OCI-LY3 (cell line): ENCODE results near the gene GH1.

ENCODE experiments used
- EZH2phosphoT487 ChIP-seq: fragments of 200-600 bp; shearing (Covaris generic); IDR thresholded peaks from 2 replicates; pipeline ENCODE4 v1.6.1; 2018; ENCODE audit warnings: antibody characterized with exemption, mixed run types, low read depth
- TF ChIP-seq, protein P1 (sequence below): fragments of 200-600, 300-600 bp; sonication (generic); IDR thresholded peaks from 2 replicates; pipeline ENCODE4 v1.5.1; 2014; ENCODE audit warnings: antibody characterized with exemption, low read length, low read depth

DNA sequence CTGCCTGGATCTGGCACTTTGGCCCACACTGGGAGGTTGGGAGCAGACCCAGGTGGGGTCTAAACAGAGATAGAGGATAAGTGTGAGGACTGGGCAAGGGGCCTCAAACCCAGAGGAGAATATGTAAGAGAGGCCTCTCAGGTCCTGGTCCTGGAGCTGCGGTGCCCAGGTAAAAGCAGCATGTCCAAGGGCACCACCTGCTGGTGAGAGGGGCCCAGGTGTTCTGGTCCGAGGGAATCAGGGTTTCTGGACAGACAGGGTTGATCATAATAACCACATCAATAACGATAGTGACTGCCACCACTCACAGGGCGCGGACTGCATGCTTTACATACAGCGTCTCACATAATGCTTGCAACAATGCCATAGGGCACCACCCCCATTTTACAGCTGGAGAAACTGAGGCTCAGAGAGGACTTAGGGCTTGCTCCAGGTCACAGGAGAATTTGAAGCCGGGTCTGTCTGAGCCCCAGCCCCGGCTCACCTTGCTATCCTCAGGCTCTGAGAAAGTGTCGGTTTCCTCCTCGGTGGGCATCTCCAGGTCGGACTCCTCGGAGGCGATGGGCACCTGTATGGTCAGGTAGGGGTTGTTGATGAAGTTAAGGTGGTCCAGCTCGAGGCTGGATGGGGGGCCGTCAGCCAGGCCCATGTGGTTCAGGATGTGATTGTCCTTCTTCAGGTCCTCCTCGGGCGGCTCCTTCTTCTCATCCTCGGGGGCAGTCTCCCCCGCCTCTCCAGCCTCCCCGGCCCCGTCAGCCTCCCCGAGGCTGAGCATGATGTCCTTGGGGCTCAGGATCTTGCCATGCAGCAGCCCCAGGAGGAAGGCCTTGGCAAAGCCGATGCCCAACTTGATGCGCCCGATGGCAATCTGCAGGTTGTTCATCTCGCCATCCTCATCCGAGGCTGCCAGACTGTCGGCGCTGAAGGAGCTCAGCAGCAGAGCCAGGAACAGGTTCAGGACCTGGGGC is 32.6 kb upstream of the GH1 start:
- TF ChIP-seq, protein P1, sequence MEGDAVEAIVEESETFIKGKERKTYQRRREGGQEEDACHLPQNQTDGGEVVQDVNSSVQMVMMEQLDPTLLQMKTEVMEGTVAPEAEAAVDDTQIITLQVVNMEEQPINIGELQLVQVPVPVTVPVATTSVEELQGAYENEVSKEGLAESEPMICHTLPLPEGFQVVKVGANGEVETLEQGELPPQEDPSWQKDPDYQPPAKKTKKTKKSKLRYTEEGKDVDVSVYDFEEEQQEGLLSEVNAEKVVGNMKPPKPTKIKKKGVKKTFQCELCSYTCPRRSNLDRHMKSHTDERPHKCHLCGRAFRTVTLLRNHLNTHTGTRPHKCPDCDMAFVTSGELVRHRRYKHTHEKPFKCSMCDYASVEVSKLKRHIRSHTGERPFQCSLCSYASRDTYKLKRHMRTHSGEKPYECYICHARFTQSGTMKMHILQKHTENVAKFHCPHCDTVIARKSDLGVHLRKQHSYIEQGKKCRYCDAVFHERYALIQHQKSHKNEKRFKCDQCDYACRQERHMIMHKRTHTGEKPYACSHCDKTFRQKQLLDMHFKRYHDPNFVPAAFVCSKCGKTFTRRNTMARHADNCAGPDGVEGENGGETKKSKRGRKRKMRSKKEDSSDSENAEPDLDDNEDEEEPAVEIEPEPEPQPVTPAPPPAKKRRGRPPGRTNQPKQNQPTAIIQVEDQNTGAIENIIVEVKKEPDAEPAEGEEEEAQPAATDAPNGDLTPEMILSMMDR, result peak; percentile 84
- TF ChIP-seq EZH2phosphoT487, result no peak
